ENCODE data around the gene GABARAP. TPM values are rescaled to one million over a fixed set of nuclear protein-coding genes. Genes with fewer than 3 reads are reported as not detected.

The GABARAP gene
- total and polyA plus RNA-seq, 2 of the 13 experiments (the other 11 are each of a cell fraction or from before 2014, with no cell fraction given) = 161 to 310 TPM

GRCh38 chr17:7219812-7220592 is 22.2 kb downstream of the GABARAP start, which contains the start of the genes ACADVL and DLG4 (continued):
- TF ChIP-seq ESRRA (CRISPR knock-in tag; IDR thresholded peaks at IDR 0.05; ENCODE audit: low read depth) = peak; percentile 54; the same call in 1 of the 2 replicates
- TF ChIP-seq TFE3 (CRISPR knock-in tag; IDR thresholded peaks at IDR 0.05) = peak; percentile 66; the same call in 1 of the 2 replicates
- no peak for TF ChIP-seq SP1 (IDR thresholded peaks at IDR 0.05)
- TF ChIP-seq SP1 (CRISPR knock-in tag; IDR thresholded peaks at IDR 0.05) = peak; percentile 24; the same call in 1 of the 2 replicates
- TF ChIP-seq ZFX (CRISPR knock-in tag; IDR thresholded peaks at IDR 0.05; ENCODE audit: low read depth) = peak; percentile 80
- TF ChIP-seq POLR2AphosphoS5 (IDR thresholded peaks at IDR 0.05; ENCODE audit: low read depth, low read length) = peak; percentile 78
- 0 out of 2 replicates have a peak, but pooled peaks have one; percentile 45 for TF ChIP-seq KDM3A (CRISPR knock-in tag; IDR thresholded peaks at IDR 0.05; ENCODE audit: low read depth)
- TF ChIP-seq ZNF644 (CRISPR knock-in tag; IDR thresholded peaks at IDR 0.05; ENCODE audit: low read depth) = no peak
- peak; percentile 92 for TF ChIP-seq ARNT2 (CRISPR knock-in tag; IDR thresholded peaks at IDR 0.05; ENCODE audit: low read depth)
- peak; percentile 88 to 94 for TF ChIP-seq POLR2A (IDR thresholded peaks at IDR 0.05; ENCODE audit: insufficient read depth in 1 of 2, low read depth in 2 of 2, low read length in 2 of 2)
- TF ChIP-seq KDM1A (CRISPR knock-in tag; IDR thresholded peaks at IDR 0.05) = no peak
- TF ChIP-seq HIC2 (CRISPR knock-in tag; IDR thresholded peaks at IDR 0.05; ENCODE audit: low read depth) = peak; percentile 40; the same call in 1 of the 2 replicates
- peak; percentile 81 for TF ChIP-seq RARA (CRISPR knock-in tag; IDR thresholded peaks at IDR 0.05)
- TF ChIP-seq TBL1XR1 (IDR thresholded peaks at IDR 0.05; ENCODE audit: borderline replicate concordance, low read length, partially characterized antibody) = peak; percentile 20
- no peak; the same call in 1 of the 2 replicates for TF ChIP-seq HMGXB3 (CRISPR knock-in tag; IDR thresholded peaks at IDR 0.05; ENCODE audit: borderline replicate concordance)
- peak; percentile 62; the same call in 1 of the 2 replicates for TF ChIP-seq CREBL2 (CRISPR knock-in tag; IDR thresholded peaks at IDR 0.05; ENCODE audit: borderline replicate concordance)
- peak; percentile 94 for TF ChIP-seq SAFB2 (CRISPR knock-in tag; IDR thresholded peaks at IDR 0.05; ENCODE audit: borderline replicate concordance, low read depth)
- TF ChIP-seq ZNF619 (CRISPR knock-in tag; IDR thresholded peaks at IDR 0.05) = 0 out of 2 replicates have a peak, but pooled peaks have one; percentile 22
- peak; percentile 48; the same call in 1 of the 2 replicates for TF ChIP-seq ZNF788 (CRISPR knock-in tag; IDR thresholded peaks at IDR 0.05; ENCODE audit: borderline replicate concordance)
- peak; percentile 5; the same call in 1 of the 2 replicates for TF ChIP-seq NR2F2 (IDR thresholded peaks at IDR 0.05; ENCODE audit: borderline replicate concordance, low read depth)
- 0 out of 4 replicates have a peak, but pooled peaks of 1 of the 2 experiments have one; percentile 46 for TF ChIP-seq KLF16 (CRISPR knock-in tag; IDR thresholded peaks at IDR 0.05)
- peak; percentile 63; the same call in 1 of the 2 replicates for TF ChIP-seq IRF2 (CRISPR knock-in tag; IDR thresholded peaks at IDR 0.05)
- TF ChIP-seq ERF (CRISPR knock-in tag; IDR thresholded peaks at IDR 0.05) = 0 out of 2 replicates have a peak, but pooled peaks have one; percentile 12
